ENCODE results near the gene MSRB1.

DNA sequence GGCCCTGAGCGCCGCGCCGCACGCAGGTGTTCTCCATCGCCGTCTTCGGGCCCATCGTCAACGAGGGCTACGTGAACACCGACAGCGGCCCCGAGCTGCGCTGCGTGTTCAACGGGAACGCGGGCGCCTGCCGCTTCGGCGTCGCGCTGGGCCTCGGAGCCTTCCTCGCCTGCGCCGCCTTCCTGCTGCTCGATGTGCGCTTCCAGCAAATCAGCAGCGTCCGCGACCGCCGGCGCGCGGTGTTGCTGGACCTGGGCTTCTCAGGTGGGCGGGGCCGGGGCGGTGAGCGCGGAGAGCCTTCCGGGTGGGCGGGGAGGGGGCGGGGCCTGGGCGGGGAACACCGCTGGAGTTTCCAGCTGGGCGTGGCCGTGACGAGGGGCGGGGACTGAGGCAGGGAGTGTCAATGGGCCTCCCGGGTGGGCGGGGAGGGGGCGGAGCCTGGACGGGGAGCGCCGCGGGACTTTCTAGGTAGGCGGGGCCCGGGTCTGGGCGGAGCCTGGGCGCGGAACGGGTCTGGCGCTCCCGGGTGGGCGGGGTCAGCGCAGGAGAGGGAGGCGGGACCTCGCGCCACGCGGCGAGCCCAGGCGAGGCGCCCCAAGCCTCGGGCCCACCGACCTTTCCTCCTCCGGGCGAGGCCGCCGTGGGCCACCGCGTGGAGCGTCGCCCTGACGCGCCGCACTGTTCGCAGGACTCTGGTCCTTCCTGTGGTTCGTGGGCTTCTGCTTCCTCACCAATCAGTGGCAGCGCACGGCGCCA lies 49.1 kb upstream of the MSRB1 start:
- TF ChIP-seq GATA2 (IDR thresholded peaks at IDR 0.05; ENCODE audit: low read depth, low read length) (no peak), GATA3 (IDR thresholded peaks at IDR 0.05; ENCODE audit: low read depth, low read length) (no peak)

Data from SH-SY5Y (cell line).